GM12865 (cell line): ENCODE data around the gene CELF2.
A peak's percentile ranks its signal among the peaks of the same experiment; 100 is the strongest.

Source experiments
- DNase-seq: peaks from one replicate; pipeline ENCODE4 v3.0.0; 2010; ENCODE audit warnings: low read depth
- H3K4me3 ChIP-seq: 2 replicates; pipeline ENCODE4 v1.5.1; 2011; ENCODE audit warnings: mild to moderate bottlenecking, low read depth, low read length, control low read depth
- TF ChIP-seq, protein P1 (sequence below): IDR thresholded peaks from 2 replicates; pipeline ENCODE4 v1.5.1; 2011; ENCODE audit warnings: low read length, control low read depth, low read depth, inconsistent platforms; ENCODE audit not compliant: insufficient read depth; ENCODE audit errors: missing control alignments

The CELF2 gene

DNA sequence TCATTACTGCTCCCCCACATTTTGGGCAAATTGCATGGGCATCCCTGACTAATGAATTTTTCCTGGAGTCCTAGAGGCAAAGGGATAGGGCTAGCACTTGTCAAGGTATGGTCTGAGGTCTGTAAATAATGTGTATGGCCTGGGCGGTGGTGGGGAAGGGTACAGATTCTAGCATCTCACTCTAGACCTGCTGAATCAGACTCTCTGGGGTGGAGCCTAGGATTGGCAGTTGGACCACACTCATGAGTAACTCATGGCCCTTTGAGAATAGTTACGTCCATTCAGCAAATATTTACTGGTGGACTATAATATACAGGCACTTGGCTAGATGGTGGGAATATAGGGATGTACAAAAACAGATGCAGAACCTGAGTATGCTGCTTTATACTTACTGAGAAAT, 118.0 kb downstream of the CELF2 start:
- no peak for DNase-seq
- no peak overlapping the region for H3K4me3 ChIP-seq
- TF ChIP-seq, protein P1, sequence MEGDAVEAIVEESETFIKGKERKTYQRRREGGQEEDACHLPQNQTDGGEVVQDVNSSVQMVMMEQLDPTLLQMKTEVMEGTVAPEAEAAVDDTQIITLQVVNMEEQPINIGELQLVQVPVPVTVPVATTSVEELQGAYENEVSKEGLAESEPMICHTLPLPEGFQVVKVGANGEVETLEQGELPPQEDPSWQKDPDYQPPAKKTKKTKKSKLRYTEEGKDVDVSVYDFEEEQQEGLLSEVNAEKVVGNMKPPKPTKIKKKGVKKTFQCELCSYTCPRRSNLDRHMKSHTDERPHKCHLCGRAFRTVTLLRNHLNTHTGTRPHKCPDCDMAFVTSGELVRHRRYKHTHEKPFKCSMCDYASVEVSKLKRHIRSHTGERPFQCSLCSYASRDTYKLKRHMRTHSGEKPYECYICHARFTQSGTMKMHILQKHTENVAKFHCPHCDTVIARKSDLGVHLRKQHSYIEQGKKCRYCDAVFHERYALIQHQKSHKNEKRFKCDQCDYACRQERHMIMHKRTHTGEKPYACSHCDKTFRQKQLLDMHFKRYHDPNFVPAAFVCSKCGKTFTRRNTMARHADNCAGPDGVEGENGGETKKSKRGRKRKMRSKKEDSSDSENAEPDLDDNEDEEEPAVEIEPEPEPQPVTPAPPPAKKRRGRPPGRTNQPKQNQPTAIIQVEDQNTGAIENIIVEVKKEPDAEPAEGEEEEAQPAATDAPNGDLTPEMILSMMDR: no peak

DNA sequence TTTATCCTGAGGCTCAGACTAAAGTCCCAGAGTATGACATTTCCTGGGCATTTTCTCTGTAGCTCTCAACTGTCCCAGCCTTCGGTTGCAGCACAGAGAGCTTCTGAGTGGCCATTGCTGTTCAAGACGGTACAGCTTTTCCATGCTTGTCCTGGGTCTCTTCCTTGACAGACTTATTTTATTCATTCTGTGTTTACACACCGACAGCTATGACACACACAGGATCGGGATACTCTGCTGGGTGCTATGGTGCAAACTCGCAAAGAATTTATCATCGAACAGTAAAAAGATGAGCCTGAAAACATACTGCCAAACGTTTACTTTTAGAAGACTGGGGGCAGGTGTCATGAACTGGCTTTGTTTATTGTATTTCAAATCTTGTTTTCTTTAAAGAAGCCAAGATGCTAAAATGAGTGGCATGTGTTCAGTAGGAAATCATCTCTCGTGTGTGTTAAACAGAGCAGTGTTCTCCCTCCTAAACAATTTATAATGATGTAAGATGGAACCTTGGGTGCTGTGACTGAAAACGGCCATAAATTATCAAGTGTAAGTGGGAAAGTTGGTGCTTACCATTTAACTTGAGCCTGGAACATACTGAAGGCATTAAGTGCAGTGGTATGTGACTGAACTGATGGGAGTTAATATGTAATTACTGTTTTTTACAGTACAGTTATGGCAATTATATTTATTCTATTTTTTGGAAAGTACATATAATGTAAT, 120.8 kb downstream of the CELF2 start:
- DNase-seq: no peak
- TF ChIP-seq, protein P1: no peak
- H3K4me3 ChIP-seq: no peak overlapping the region

GRCh38 chr10:11140963-11141362, 123.3 kb downstream of the CELF2 start:
- TF ChIP-seq, protein P1: no peak
- no peak overlapping the region for H3K4me3 ChIP-seq
- no peak for DNase-seq

DNA sequence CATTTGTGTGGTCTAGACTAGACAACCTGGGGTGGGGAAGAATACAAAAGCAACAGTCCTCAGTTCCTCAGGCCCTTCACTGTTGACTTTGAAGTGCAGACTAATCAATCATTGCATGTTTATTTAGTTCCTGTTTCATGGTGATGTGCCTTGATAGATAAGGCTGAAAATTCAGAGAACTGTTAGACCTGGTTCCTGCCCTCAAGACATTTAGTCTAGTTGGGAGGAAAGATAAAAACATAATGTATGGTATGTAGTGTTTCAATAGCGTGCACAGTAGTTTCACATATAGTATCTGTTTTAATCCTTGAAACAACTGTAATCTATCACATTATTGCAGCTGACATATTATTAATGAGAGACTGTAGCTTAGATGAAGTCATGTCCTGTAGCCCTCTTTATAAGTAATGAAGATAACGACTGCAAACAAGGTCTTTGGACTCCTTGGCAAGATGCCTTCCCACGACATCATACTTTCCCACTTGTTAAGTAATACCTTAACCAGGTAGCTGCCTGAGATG, 124.0 kb downstream of the CELF2 start:
- DNase-seq: no peak
- TF ChIP-seq, protein P1: no peak
- H3K4me3 ChIP-seq: no peak overlapping the region

DNA sequence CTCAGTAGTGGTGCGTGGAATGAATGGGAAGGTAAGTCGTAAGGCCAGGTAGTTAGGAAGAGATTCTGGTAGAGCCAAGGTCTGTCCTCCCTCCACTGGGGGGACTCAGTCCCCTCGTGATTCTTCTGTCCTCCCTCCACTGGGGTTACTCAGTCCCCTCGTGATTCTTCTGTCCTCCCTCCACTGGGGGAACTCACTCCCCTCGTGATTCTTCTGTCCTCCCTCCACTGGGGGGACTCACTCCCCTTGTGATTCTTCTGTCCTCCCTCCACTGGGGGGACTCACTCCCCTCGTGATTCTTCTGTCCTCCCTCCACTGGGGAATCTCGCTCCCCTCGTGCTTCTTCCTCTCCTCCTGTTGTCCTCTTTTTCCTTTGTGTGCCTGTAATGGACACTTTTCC, 125.1 kb downstream of the CELF2 start:
- no peak overlapping the region for H3K4me3 ChIP-seq

GRCh38 chr10:11143242-11143641, 125.6 kb downstream of the CELF2 start:
- no peak overlapping the region for H3K4me3 ChIP-seq
- peak; percentile 26 for DNase-seq
- TF ChIP-seq, protein P1: no peak

More for the DNA sequence above, 125.1 kb downstream of the CELF2 start:
- DNase-seq: no peak
- TF ChIP-seq, protein P1: no peak
